GM10847 (cell line): ENCODE data around the gene KLHL26.

Experiments
- POLR2A ChIP-seq: IDR thresholded peaks from 2 replicates; pipeline ENCODE4 v1.6.1; 2011; ENCODE audit not compliant: insufficient read length; ENCODE audit errors: extremely low read depth

Gene KLHL26

DNA sequence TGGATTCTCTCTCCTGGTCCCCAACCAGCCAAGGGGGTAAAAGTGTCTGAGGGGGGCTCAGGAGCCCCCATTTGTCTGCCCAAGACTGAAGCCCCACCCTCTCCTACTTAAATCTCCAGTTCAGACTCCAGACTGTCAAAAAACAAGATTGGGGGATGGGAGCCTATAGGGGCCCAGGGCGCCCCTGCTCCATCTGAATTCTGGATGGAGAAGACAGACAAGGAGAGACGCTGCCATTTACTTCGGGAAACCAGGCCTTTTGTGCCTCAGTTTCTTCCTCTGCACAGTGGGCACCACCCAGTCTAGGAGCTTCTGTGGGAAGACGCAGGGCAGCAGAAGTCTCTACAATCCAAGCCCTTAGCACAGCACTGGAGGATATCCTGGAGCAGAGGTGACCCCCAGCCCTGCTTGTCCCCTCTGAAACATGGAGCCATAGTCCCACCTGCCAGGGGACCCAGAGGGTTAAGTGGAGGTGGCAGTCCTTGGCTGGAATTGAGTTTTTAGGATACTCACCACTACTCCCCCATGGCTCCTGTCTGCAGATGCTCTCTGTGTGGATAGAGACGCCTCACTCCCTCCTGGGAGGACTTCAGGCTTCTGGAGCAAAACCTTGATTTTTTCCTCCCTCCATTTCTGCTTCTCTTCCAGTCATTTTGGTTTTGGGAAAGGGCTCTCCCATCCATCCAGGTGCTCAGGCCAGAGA, 28.6 kb upstream of the KLHL26 start:
- TF ChIP-seq POLR2A, result no peak

DNA sequence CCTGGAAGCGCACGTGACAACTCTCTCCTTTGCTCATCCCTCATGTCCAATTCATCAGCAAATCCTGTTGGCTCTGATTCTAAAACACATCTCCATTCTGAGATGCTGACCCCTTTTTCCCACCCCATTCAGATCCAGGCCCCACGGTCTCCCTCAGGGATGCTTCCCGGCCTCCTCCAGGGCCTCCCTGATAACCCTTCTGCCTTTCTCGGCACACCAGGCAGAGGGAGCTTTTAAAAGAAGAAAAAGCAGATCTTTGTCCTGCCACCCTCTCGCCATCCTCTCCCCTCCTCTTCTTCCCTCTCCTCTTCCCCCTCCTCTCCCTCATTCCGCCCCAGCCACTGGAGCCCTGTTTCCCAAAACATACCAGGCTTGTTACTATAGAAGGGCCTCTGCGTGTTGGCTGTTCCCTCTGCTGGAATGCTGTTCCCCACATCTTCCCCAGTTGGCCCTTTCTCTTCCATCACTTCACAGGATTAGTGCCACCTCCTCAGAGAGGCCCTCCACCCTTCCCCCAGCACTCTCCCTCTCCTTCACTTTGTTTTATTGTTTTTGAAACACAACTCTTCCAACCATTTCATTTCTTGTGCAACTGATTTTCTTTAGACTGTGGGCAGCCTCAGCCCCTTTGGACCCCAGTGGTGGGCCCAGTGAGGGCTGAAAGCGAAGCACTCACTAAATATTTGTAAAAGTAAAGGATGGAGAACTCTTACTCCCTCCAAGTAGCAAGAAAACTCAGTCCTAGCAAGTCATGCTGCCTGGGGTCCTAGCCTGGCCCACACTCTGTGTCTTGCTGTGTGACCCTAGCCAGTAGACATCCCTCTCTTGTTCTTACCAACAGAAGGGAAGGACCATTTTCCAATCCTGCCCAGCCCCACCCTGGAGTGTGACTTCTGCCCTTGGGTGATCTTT, 27.8 kb upstream of the KLHL26 start:
- no peak for TF ChIP-seq POLR2A

GRCh38 chr19:18609717-18610051, 27.1 kb upstream of the KLHL26 start:
- no peak for TF ChIP-seq POLR2A

- TF ChIP-seq POLR2A, result no peak
Observed at GRCh38 chr19:18610245-18610555, 26.6 kb upstream of the KLHL26 start.

DNA sequence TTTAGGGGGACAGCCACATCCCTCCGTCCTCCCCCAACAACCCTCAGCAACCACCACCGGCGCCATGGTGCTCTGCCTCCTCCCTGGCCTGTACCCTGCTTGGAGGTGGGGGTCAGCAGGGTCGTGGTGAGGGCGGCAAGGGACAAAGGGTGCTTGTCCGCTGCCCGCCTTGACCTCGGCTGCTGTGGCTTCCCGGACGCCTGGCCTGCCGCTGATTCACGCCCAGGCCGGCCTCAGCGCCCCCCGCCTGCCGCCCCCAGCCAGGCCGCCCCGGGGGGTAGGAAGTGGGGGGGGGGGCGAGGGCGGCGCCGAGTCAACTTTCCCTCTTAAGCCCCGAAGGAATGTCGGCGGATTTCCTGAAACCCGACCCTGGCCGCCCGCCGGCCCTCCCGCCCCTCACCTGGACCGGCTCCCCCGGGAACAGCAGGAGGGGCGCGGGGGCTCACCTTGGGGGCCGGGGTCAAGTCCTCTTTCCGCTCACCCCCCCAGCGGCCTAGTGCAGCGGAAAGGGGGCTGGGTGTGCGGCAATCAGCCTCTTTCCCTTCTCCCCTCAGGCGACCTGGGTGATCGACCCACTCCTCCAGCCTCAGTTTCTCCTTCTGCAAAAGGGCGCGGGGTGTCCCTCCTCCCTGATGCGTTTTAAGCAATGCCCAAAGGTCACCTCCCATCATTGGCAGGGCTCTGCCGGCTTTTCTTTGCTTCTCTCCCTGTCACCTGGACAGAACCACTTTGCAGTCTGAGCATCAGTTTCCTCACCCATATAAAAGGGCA, 26.1 kb upstream of the KLHL26 start:
- TF ChIP-seq POLR2A, result no peak

- no peak for TF ChIP-seq POLR2A
Observed at GRCh38 chr19:18611327-18612050, 25.3 kb upstream of the KLHL26 start.

GRCh38 chr19:18612051-18612771, 24.6 kb upstream of the KLHL26 start:
- TF ChIP-seq POLR2A, result no peak

DNA sequence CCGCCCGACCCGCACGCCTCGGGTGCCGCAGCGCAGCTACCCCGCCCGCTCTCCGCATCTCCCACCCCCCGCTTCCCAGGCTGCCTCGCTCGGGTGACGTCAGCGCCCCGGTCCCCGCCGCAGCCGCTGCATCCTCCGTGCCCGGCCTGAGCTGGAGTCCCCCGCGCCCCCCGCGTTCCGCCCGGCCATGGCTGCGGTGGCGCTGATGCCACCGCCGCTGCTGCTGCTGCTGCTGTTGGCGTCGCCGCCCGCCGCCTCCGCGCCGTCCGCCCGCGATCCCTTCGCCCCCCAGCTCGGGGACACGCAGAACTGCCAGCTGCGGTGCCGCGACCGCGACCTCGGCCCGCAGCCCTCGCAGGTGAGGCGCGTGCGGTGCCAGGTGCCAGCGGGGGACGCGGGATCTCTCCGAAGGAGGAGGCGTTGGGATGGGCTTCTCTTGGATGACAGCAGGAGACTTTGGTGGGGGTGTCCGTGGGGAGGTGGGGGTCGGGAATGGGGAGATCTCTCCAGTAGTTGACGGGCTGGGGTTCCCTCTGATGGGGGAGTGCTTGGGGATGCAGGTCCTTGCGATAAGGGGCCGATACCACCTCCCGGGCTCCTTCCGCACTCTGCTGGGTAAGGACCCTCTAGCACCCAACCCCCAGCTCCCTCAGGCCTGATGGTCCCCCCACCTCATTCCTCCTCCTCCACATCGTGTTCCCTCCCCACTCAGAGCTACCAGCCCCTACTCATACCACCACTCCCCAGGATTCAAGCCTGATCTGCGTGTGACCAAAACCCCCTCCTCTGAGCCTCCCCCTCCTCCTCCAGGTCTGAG, 23.8 kb upstream of the KLHL26 start, which contains the start of gene TMEM59L:
TMEM59L (plus strand) TSS at position 99 of the 817 bp plus-strand sequence; CDS start at position 188, 89 bp downstream.
- TF ChIP-seq POLR2A, result no peak

GRCh38 chr19:18613589-18614234, 23.1 kb upstream of the KLHL26 start:
- TF ChIP-seq POLR2A, result no peak

GRCh38 chr19:18616023-18616422, 20.8 kb upstream of the KLHL26 start:
- no peak for TF ChIP-seq POLR2A

GRCh38 chr19:18617562-18617961, 19.3 kb upstream of the KLHL26 start:
- no peak for TF ChIP-seq POLR2A

DNA sequence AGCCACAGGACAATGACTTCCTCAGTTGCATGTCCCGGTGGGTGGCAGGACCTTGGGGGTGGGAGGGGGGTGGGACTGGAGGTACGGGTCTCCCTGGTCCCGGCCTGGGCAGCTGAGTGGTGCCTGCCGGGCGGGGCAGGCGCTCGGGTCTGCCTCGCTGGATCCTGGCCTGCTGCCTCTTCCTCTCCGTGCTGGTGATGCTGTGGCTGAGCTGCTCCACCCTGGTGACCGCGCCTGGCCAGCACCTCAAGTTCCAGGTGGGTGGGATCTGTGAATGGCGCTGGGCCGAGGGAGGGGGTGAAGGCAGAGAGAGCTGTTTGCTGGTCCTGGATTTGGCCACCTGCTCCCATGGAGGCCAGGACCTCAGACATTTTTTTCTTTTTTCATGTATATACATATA, 18.6 kb upstream of the KLHL26 start:
- TF ChIP-seq POLR2A, result no peak

- TF ChIP-seq POLR2A, result no peak
Observed at GRCh38 chr19:18620311-18620710, 16.5 kb upstream of the KLHL26 start.
